Posterior cingulate gyrus (tissue), 11 donors: ENCODE data around the gene GLE1.

ENCODE experiments used
- DNase-seq, 10 donors: peaks; one replicate each; pipeline versions ENCODE4 v3.0.0 to v3.0.0-alpha.2; 2020 to 2021; ENCODE audit warnings: mixed read lengths in 3 of 10
- intact Hi-C: fragments of 100-400 bp; cut with DNase I; formaldehyde crosslinking; loops from one replicate; pipeline ENCODE4 v1.15.1; 2023

GLE1 gene

DNA sequence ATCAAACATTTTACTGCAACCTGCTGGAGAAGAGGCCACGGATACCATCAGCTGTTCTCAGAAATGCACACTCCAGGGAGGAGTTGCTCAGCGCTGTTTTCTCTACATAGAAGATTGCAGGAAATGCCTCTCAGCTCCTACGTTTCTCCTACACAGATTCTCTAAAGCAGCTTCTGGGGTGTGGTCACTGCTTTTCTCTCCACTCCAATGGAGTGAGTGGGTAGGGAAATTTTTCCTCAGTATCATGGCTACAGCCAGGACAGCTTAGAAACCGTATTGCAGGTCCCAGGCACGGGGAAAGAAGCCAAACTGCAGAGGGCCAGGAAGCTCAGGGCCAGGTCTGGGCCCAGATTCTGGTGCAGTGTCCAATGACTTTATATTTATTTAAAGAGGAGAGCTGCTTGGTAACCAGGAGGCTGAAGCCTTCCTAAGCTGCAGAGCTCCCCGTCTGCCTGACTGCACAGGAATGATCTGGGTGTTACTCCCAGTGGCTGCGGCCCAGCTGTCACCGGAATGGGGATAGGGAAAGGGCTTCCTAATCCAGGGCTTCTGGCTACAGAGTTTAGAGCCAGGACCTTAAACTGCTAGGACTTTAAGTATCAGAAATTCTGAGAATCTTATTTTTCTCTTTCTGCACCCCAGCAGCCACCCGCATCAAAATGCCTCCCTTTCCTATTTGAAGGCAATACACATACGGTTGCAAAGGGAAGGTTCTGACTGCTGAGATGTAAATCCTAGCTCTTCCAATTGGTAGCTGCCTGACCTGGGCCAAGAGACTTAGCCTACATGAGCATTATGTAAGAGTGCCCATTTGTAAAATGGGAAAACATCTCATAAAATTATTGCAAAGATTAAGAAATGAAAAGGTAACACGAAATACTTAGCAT, 46.5 kb downstream of the GLE1 start:
- peak; percentile 29 to 89 (median 54) for DNase-seq
- intact Hi-C loops = loop anchor here (5.0 kb wide), 1 partner anchor 49 kb away; the partner anchor contains the start of gene GLE1

DNA sequence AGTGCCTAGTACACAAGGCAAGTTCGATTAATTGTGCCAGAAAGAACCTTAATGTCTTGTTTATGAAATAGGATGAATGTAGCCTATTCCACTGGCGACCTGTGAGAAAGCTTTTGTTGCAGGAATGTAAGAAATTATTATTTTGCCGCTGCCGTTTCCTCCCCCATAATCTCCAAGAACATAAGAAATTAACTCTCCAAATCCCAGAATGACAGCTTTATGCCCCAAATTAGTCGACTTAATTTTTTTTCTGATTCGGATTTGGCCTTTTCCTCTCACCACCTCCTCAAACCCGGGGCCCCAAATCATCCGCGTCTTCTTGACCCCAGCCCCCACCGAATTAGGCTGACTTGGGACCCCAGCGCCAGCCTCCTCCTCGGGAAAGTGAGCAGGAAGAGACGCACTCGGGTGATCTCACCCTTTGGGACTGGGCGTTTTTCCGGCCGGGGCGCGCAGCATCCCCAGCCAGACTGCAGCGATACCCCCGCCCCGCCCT, 47.2 kb downstream of the GLE1 start:
- DNase-seq = no peak
- intact Hi-C loops = loop anchor here (5.0 kb wide), 1 partner anchor 49 kb away; the partner anchor contains the start of gene GLE1

DNA sequence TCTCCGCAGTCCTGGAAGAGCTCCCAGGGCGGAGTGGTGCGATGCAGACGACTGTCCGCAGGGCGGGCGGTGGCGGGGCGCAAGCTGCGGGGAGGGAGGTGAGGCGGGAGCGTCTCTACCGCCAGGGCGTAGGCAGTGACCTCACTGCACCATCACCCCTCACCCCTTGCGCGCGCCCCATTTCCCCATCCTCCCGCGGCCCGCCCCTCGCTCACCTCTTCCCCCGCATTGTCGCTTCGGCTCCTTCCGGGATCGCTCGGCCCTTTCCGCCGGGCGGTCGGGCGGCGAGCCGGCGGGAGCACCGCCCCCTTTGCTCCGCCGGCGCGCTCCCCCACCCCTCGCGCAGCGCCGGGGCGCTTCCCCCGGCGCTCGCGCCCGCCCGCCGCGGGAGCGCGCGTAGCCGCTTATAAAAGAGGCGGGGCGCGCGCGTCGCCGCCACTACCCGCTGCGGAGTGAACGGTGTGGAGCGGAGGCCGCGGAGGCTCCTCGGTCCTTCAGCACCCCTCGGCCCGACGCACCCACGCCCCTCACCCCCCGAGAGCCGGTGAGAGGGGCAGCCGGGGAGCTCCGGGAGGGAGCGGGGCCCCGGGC, 47.7 kb downstream of the GLE1 start, which contains the start of gene SPTAN1:
Gene SPTAN1, plus strand, starts transcription at position 435 of the 591 bp plus-strand sequence. CDS start 14,154 bp downstream, outside the sequence.
- intact Hi-C loops = loop anchor here (5.0 kb wide), 1 partner anchor 50 kb away; the partner anchor contains the start of gene GLE1
- DNase-seq = peak; percentile 85 to 99 (median 90)

DNA sequence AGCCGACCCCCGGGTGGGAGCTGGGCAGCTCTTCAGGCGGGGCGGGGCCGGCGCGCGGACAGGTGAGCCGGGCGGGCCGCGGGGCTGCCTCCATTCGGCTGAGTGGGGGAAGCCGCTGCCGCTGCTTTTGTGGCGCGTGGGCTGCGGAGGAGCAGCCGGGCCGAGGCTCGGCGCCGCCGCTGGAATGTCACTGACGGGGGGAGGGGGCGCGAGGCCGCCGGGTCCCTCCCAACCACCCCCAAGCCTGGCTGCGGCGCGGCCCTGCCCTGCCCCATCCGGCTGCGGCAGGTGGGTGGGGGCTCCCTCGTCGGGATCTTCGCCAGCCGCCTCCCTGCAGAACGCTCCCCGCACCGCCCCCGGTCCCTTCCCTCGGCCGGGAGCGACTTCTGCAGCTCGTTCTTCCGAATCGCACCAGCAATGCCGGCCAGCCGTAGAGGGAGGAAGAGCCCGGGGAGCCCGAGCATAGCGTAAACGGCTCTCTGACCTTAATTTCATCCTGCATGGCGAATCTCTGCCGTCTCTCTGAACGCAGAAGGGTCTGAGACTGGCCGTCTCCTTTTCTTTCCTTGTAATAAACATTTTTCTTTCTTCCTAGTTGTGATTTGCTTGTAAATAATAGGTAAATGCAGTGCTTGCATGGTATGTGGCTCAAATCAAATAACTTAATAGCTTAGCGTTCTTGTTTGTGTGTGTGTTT, 48.4 kb downstream of the GLE1 start:
- intact Hi-C loops = loop anchor here (5.0 kb wide), 1 partner anchor 51 kb away; the partner anchor contains the start of gene GLE1
- DNase-seq = peak; percentile 38 to 94 (median 55)

DNA sequence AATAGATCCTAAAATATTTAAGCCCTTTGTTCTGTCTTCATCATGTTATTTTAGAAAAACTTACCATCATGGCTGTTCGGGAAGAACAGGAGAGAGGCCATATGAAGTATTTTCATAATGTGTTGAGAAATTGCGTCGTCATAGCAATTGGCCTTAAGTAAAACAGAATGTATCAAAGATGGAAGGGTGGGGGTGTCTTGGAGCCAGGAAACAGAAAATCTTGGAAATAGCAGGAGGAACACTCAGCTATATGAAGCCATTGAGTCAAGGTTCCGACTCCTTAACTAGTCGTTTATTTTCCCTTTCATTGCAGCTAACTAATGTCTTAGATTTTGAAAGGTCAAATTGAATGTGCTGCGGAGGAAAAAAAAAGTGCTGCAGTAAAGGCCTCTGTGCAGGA, 49.2 kb downstream of the GLE1 start:
- DNase-seq = no peak

DNA sequence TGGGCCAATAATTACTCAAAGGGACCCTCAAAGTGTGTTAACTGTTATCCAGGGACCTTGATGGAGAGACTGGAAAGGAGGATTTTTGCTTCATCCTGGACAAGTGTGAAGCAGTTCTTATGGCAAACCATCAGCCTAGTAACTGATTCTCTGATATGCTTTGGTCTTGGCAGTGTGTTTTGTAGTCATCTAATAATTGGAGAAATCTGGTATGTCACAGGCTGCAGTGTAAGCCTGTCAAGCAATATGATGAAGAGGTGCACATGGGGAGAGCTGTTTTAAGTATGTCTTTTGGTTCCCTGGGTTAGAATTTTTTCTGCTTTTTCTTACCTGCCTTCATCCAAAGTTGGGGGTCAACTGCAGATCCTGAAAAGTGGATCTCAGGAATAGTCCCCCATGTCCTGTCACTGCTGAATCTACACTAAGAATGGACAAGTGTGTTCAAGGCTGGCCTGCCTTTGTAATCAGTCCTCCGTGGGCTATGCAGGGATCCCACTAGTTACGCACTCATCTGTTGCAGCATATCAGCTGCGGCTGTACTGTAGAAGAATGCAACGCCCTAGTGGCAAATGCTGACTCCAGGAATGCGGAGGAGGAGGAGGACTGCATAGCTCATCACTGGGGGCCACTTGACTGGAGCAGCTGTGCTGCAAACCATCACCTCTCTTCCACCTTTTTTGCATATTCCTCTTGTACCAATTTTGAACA, 49.8 kb downstream of the GLE1 start:
- intact Hi-C loops = loop anchor here (5.0 kb wide), 1 partner anchor 52 kb away; the partner anchor contains the start of gene GLE1
- DNase-seq = peak in 7 of 10 donors; percentile 20 to 88 (median 32)

More for the DNA sequence above, 49.2 kb downstream of the GLE1 start:
- intact Hi-C loops = loop anchor here (5.0 kb wide), 1 partner anchor 51 kb away; the partner anchor contains the start of gene GLE1

DNA sequence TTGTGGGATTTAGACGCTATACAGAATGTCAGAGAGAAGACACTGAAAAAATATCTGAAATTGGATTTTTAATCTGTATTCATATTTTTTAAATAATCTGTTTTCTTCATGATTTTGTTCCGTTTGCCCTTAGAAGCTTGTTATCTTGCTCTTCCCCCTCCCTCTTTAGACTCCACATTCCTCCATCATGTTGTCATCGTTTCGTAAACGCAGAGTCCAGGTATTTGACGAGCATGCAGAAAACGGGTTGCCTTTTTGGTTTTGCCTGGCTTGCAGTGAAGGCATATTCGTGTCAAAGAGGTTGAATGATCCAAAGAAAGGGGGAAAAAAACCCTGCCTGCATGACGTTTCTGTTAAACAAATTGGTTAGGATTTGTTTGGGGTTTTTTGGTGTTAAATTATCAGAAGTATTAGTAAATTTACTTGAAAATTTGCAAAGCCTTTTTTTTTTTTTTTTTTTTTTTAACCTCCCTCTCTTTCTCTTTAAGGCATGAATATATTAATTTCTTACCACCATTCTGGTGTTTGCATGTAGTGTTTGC, 50.7 kb downstream of the GLE1 start:
- DNase-seq = peak in 1 of 10 donors; percentile 23
- intact Hi-C loops = loop anchor here (5.0 kb wide), 1 partner anchor 52 kb away; no protein-coding TSS in a partner anchor

DNA sequence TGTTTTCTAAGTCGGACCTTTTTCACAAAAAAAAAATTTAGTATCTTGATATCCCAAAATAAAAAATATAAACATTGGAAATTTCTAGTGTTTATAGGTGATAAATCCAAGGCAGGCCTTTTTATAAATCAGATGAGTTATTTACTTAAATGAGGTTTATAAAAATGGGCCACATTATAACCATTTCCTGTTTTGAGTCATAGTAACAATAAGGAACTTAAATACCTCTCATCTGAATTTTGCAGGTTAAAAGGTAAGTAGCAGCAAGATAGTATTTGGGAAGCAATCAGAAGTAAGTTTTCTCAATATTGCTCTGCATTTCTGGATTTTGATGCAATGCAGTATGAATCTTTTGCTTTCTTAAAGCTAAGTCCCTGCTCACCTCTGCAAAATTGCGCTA, 51.8 kb downstream of the GLE1 start:
- no peak for DNase-seq
- intact Hi-C loops = loop anchor here (5.0 kb wide), 1 partner anchor 51 kb away; no protein-coding TSS in a partner anchor

DNA sequence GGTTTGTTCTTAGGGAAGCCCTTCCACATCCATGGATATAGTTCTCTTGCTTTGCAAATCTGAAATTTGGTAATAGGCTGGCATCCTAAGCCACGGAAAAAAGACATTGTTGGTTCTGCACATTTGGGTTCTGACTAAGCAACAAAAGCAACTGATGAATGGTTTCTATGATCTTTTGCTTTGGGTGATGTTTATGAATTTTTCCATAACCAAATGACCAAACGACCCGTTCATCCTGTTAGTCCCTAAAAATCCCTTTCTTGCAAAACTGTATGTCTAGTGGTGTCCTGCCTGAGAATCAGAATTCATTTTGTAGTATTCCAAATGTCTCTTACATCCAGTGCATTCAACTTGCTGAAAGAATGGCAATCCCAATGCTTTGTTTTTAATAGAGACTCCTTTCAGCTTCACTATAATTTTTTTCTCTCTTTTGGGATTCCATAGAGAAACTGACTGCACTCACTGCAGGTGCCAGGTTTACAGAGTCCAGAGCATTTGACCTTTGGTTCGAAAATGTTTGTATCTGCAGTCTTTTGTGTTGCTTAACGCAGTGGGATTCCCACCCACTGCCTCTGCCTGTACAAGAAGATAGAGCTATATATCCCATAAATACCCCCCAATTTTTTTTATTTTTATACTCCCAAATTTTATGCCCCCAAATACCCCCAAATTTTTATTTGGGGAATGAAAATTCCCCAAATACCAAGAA, 52.6 kb downstream of the GLE1 start:
- no peak for DNase-seq
- intact Hi-C loops = loop anchor here (5.0 kb wide), 1 partner anchor 50 kb away; no protein-coding TSS in a partner anchor

DNA sequence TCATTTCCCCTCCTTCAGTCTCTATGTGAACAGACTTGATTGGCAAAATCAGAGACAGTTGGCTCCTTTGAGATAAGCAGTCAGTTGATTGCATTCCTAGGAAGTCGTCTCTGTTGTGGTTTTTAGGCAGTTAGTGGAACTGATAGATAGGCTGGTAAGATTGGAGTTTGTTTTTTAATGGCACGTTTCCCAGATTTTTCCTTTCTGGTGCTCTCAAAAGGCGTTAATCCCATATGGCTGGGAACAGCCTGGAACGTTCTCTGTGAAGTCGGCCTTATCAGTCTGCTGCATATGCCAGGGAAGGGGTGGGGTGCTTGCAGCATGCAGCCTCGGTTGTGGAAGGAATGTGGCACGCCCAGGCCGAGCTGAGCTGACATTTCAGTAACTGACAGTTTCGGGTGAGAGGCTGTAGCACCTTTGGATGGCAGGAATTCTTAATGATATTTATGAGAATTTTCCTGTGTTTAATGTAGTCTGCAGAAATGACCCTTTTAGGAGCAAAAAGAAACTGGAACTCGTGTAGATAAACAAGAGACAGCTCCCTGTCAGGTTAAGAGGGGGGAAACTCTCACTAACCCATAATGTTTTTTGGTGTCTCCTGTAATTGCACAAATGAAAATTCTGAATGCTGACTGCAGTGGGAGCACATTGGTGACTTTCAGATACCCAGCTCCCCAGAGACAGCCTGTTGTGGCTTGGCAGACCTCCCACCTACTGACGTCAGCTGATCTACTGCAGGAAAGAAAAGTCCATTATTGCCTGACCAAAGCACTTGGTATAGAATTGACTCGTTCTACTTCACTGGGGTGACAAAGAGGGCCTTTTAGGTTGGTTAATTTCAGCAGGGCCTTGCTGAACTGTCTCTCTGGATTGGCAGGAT, 54.2 kb downstream of the GLE1 start:
- peak; percentile 72 to 97 (median 86) for DNase-seq
- intact Hi-C loops = loop anchor here (5.0 kb wide), 1 partner anchor 49 kb away; no protein-coding TSS in a partner anchor

DNA sequence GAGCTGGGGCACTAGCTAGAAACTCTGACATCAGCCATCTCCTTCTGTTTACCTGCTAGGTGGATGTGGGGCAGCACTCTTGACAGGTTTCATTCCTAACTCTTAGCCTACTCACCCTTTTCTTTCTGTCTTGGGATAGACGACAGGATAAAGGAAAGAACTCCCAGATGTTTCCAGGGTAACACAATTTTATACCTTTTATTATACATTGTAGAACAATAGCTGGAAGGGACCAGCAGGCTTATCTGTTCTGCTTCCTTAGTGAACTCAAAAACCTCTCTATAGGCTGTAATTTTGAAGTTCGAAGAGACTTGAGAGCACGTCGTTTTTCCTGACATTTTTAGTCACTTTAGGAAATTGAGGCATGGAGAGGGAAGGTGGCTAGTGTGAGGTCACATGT, 61.1 kb downstream of the GLE1 start:
- no peak for DNase-seq
- intact Hi-C loops = no loop called here

DNA sequence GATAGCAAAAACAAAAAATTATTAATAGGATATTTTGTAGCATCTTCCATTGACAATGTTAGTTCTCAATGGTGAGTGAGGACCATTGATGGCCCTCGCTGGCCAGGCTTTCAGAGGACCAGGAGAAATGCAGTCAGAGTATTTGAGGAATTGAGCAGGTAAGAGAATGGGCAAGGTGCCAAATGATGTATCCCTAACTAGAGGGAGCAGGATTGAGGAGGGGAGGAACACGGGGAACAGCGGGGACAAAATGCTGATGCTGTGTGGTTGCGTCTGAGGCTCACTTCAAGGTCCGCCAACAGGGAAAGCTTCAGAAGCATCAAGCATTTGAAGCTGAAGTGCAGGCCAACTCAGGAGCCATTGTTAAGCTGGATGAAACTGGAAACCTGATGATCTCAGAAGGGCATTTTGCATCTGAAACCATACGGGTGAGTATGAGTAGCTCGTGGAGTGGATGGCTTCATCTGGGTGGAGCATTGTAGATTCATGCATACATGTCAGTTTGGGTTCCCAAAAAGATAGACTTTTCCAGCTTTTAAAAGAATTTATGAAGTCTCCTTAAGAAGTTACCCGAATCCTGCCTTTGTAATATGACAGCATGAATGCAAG, 64.1 kb downstream of the GLE1 start:
- intact Hi-C loops = no loop called here
- no peak for DNase-seq

DNA sequence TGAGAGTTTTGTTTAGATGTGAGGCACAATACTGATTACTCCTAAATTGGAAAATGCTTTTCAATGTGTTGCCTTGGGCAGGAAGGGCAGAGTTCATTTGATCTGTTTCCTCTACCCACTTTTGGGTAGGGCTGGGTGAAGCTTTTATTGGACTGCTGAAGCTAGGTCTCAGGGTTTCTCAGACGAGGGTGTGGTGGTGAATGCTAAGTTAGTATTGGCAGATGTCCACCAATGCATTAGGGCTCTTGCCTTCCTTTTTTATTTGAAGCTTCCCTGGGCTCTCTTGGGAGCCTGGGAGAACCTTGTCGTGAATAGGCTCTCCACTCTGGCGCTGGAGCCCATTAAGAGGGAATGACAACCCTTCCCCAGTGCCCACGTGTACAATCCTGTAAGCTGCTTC, 71.0 kb downstream of the GLE1 start:
- intact Hi-C loops = no loop called here
- no peak for DNase-seq

DNA sequence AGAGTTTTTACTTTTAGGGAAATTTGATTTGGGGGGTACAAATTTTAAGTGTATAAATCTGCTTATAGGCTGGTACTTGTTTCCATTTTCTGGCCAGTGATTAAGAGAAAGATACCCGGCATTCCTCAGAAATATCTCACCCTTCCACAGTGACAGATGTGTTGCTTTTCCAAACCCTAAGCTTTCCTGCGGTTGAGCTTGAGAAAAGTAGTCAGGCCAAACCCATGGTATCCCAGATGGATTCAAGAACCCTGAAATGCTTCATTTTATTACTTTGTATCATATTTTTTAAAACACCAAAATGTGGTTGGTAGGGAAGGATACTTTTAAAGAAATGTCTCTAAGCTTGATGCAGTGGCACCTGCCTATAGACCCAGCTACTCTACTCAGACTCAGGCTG, 71.4 kb downstream of the GLE1 start:
- no peak for DNase-seq
- intact Hi-C loops = no loop called here

DNA sequence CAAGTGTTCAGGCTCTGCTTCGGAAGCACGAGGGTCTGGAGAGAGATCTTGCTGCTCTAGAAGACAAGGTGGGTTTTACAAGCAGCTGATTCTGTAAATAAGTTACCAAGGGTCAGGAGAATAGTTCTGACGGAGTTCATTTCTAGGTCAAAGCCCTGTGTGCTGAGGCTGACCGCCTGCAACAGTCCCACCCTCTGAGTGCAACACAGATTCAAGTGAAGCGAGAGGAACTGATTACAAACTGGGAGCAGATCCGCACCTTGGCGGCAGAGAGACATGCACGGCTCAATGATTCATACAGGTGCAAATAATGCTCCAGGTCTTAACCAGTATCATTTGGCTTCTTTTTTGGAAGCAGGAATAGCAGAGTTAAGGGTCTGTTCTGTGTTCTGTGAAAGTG, 72.7 kb downstream of the GLE1 start:
- intact Hi-C loops = no loop called here
- DNase-seq = no peak

DNA sequence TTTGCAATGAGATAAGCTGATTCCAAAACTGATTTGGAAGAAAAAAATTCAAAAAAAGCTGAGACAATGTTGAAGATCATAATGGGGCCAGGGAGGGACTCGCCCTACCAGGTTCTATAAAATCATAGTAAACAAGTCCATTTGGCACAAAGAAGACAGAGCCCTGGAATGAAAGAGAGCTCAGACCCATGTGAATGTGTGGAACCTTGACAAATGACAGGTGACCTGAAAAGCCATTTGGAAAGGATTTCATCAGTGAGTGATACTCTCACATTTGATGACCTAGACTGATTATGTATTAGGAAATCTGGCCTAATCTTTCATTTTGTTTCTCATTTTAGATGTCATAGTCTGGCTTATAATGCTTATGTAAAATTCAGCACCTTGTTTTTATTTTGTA, 74.7 kb downstream of the GLE1 start:
- DNase-seq = no peak
- intact Hi-C loops = no loop called here

DNA sequence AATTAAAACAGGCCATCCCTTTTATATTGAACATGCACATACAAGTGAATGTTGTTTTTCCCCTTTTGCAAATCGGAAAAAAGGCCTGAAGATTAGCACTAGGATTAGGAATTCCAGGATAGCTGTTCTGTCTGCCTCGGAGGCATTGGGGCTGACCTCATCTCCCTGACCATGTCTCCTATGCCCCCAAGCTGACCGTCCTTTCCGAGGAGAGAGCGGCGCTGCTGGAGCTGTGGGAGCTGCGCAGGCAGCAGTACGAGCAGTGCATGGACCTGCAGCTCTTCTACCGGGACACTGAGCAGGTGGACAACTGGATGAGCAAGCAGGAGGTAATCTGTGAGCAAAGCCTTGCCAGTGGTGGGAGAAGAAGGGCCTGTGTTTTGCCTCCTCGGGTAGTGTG, 76.2 kb downstream of the GLE1 start:
- intact Hi-C loops = no loop called here
- peak in 1 of 10 donors; percentile 33 for DNase-seq
